Smooth muscle cell (in vitro differentiated cells): Measurements from ENCODE around the gene GRK5. TPM values are rescaled to one million over a fixed set of nuclear protein-coding genes. Genes with fewer than 3 reads are reported as not detected.

Source experiments
- DNase-seq: peaks from one replicate; lab custom pipeline; 2025; ENCODE audit not compliant: unreplicated experiment; lab: John Stamatoyannopoulos, UW
- H2AFZ ChIP-seq: fragments of 200-600 bp; sonication (generic); 2 replicates; pipeline ENCODE4 v1.6.0; 2016; ENCODE audit warnings: antibody characterized with exemption, low read depth, mild to moderate bottlenecking
- H3F3A ChIP-seq: fragments of 200-600 bp; sonication (generic); 2 replicates; pipeline ENCODE4 v1.6.0; 2017; ENCODE audit warnings: antibody characterized with exemption, low read depth
- H3K27ac ChIP-seq: fragments of 200-600 bp; sonication (generic); 2 replicates; pipeline ENCODE4 v1.5.1; 2016; ENCODE audit warnings: low read depth, mild to moderate bottlenecking
- H3K27me3 ChIP-seq: fragments of 200-600 bp; sonication (generic); 2 replicates; pipeline ENCODE4 v1.6.1; 2016; ENCODE audit warnings: low read depth, mild to moderate bottlenecking
- H3K36me3 ChIP-seq: fragments of 200-600 bp; sonication (generic); 2 replicates; pipeline ENCODE4 v1.5.1; 2016; ENCODE audit warnings: low read depth
- H3K4me1 ChIP-seq: fragments of 200-600 bp; sonication (generic); 2 replicates; pipeline ENCODE4 v1.5.1; 2016; ENCODE audit warnings: low read depth
- H3K4me2 ChIP-seq: fragments of 200-600 bp; sonication (generic); 2 replicates; pipeline ENCODE4 v1.6.0; 2016; ENCODE audit warnings: mild to moderate bottlenecking
- H3K4me3 ChIP-seq: fragments of 200-600 bp; sonication (generic); 2 replicates; pipeline ENCODE4 v1.5.1; 2016; ENCODE audit warnings: mild to moderate bottlenecking
- H3K79me2 ChIP-seq: fragments of 200-600 bp; sonication (generic); 2 replicates; pipeline ENCODE4 v1.6.0; 2016; ENCODE audit warnings: low read depth, mild to moderate bottlenecking
- H3K9ac ChIP-seq: fragments of 200-600 bp; sonication (generic); 2 replicates; pipeline ENCODE4 v1.6.0; 2016; ENCODE audit warnings: low read depth
- H3K9me3 ChIP-seq: fragments of 200-600 bp; sonication (generic); replicated peaks from 2 replicates; pipeline ENCODE4 v1.5.1; 2016; ENCODE audit warnings: low read depth
- H4K20me1 ChIP-seq: fragments of 200-600 bp; sonication (generic); 2 replicates; pipeline ENCODE4 v1.6.0; 2016; ENCODE audit warnings: low read depth
- WGBS: methylation state at CpG from one replicate; pipeline ENCODE4 v1.1.7; 2016; ENCODE audit warnings: low lambda C conversion rate; 5-methylcytosine and 5-hydroxymethylcytosine counted together
- polyA plus RNA-seq: library from polyadenylated mRNA; unstranded; fragments of >200 nt; fragmentation: Nextera tagmentation; extraction: Ambion mirVana; gene quantifications from 2 replicates; pipeline ENCODE4 v1.2.1, GENCODE V29; 2016
- total RNA-seq: library from RNA; depleted of rRNA; stranded (reverse); fragments of >200 nt; gene quantifications from 2 replicates; pipeline ENCODE4 v1.2.3, GENCODE V29; 2014
- TF ChIP-seq, protein P1 (sequence below): fragments of 200-600 bp; sonication (generic); IDR thresholded peaks from 2 replicates; pipeline ENCODE4 v1.5.1; 2017; ENCODE audit warnings: borderline replicate concordance, mild to moderate bottlenecking, antibody characterized with exemption; ENCODE audit not compliant: insufficient read depth, poor library complexity, severe bottlenecking

GRK5 gene
- total and polyA plus RNA-seq, 2 experiments from 2014 or later: 4.4 to 5.2 TPM

DNA sequence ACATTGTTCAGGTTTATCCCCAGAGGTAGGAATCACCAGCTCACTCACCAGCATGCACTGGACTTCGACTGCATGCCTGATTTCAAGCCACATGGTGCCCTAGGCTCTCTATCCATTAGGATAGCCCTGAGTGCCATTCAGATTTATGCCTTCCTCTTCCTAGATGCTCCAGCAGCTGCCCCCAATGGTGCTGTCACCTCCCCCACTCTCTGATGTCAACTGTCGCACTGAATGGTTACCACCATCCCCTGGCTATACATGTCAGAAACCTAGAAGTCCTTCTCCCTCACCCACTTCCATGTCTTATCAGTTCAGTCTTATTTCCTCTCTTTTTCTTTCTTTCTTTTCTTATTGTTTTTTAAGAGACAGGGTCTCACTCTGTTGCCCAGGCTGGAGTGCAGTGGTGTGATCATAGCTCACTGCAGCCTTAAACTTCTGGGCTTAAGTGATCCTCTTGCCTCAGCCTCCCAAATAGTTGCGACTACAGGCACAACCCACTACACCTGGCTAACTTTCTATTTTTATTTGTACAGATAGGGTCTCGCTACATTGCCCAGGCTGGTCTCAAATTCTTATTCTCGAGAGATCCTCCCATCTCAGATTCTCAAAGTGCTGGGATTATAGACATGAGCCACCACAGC lies 44.8 kb upstream of the GRK5 start:
- Histone ChIP-seq H3K4me1 (peaks cover 4% of the 10 kb centered on the region), H3K79me2 (no peaks in the 10 kb centered on the region), H3K9ac (no peak overlapping the region), H3K4me2 (no peak overlapping the region), H2AFZ (no peak overlapping the region), H4K20me1 (no peaks in the 10 kb centered on the region), H3K4me3 (no peak overlapping the region), H3K27me3 (no peaks in the 10 kb centered on the region), H3K9me3 (no peaks in the 10 kb centered on the region), H3K27ac (peak overlapping the region; percentile 15), H3K36me3 (no peaks in the 10 kb centered on the region), H3F3A (no peaks in the 10 kb centered on the region)
- DNase-seq: no peak
- WGBS: 97% methylated on average over 5 of the region's 5 CpGs
- TF ChIP-seq, protein P1, sequence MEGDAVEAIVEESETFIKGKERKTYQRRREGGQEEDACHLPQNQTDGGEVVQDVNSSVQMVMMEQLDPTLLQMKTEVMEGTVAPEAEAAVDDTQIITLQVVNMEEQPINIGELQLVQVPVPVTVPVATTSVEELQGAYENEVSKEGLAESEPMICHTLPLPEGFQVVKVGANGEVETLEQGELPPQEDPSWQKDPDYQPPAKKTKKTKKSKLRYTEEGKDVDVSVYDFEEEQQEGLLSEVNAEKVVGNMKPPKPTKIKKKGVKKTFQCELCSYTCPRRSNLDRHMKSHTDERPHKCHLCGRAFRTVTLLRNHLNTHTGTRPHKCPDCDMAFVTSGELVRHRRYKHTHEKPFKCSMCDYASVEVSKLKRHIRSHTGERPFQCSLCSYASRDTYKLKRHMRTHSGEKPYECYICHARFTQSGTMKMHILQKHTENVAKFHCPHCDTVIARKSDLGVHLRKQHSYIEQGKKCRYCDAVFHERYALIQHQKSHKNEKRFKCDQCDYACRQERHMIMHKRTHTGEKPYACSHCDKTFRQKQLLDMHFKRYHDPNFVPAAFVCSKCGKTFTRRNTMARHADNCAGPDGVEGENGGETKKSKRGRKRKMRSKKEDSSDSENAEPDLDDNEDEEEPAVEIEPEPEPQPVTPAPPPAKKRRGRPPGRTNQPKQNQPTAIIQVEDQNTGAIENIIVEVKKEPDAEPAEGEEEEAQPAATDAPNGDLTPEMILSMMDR: no peak

DNA sequence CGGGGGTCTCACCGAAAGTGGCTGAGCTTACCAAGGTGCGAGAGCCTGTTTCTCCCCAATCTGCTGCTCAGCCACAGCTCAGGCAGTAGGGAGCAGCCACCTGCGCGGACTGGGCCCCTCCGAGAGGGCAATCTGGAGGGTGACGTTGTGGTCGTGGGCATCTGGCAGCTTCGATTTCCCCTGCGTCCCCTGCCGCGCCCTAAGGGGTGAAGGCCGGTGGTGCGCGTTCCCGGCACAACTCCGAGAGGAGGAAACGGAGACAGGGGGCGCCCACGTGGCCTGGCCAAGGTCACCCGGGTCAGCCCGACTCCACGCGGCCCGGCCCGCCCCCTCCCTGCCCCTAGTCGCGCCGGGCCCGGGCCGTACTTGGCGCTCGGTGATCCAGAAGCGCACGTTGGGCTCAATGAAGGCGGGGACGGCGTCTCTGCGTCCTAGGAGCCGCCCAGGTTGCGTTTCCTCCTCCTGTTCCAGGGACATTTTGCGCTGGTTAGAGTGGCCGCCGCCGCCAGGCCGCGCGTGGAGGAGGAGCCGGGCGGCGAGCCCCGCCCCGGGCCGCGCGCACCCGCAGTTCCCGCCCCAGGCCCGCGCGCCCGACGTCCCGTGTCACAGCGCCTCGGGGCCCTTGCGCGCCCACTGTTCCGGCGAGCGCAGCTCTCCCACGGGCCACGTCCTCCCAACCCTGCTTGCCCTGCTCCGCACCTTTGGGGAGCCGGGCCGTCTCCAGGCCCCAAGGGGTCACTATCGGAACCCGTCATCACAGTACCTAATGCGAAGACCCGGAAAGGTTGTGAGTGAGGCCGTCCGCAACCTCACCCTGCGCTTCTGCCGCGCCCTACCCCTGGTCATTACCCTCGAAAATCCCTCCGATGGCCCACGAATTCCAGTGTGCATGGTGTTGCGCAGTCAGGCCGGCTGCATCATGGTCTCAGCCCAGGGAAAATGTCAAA lies 41.9 kb upstream of the GRK5 start, which contains the start of gene SFXN4:
TSS of gene SFXN4 (minus strand) at position 544 of the 947 bp plus-strand sequence. CDS start at position 477, 67 bp downstream.
- Histone ChIP-seq H3K4me2 (peak within 1 kb of the TSS; percentile 96), H4K20me1 (no peaks in the 10 kb centered on the region), H3K4me3 (peak within 1 kb of the TSS; percentile 95), H3K79me2 (no peaks in the 10 kb centered on the region), H3K36me3 (peaks cover 7% of the 10 kb centered on the region), H3K27ac (no peak within 1 kb of the TSS), H3F3A (no peaks in the 10 kb centered on the region), H3K9ac (peak within 1 kb of the TSS; percentile 85), H3K4me1 (peaks cover 4% of the 10 kb centered on the region), H2AFZ (peak within 1 kb of the TSS; percentile 97), H3K9me3 (no peaks in the 10 kb centered on the region), H3K27me3 (no peaks in the 10 kb centered on the region)
- DNase-seq: peak; percentile 35
- 3% methylated on average over 80 of the region's 90 CpGs for WGBS
- TF ChIP-seq, protein P1: no peak

DNA sequence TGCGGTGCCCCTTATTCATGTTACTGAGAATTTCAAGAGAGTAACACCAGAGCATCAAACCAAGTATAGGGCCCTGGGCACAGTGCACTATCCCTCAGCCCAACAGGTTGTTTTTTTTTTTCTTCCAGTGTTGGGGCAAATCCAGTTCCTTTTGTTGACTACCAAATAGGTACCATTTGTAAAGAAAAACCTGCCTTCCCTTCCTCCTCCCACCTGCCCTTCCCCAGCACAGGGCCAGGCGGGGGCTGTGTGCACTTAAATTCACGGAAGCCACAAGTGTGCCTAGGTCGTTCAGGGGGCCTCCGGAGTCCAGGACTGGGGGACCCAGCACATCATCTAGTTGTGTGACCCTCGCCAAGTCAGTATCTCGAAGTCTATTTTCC lies 41.3 kb upstream of the GRK5 start:
- Histone ChIP-seq H3K4me1 (peaks cover 4% of the 10 kb centered on the region), H3K27ac (no peak overlapping the region), H2AFZ (peak overlapping the region; percentile 97), H3K36me3 (peaks cover 7% of the 10 kb centered on the region), H3F3A (no peaks in the 10 kb centered on the region), H4K20me1 (no peaks in the 10 kb centered on the region), H3K9me3 (no peaks in the 10 kb centered on the region), H3K27me3 (no peaks in the 10 kb centered on the region), H3K9ac (peak overlapping the region; percentile 85), H3K79me2 (no peaks in the 10 kb centered on the region), H3K4me3 (peak overlapping the region; percentile 95), H3K4me2 (peak overlapping the region; percentile 96)
- DNase-seq: no peak
- TF ChIP-seq, protein P1: no peak
- WGBS: 79% methylated on average over 7 of the region's 7 CpGs
